Caco-2 (cell line): ENCODE results near the gene CAB39L. TPM values are rescaled to one million over a fixed set of nuclear protein-coding genes. Genes with fewer than 3 reads are reported as not detected.

Source experiments
- BruUV-seq: library from RNA; stranded (reverse); fragments of 400-500 nt; replicated peaks from 2 replicates; lab custom pipeline; 2021; lab: Mats Ljungman, UMichigan
- CTCF ChIA-PET: fragments of 300-600 bp; sonication (Branson Sonifier 250); formaldehyde crosslinking; loops from one replicate; lab custom pipeline; 2022; ENCODE audit warnings: antibody characterized with exemption; lab: Charles Lee
- POLR2A ChIA-PET: fragments of 300-600 bp; sonication (Branson Sonifier 250); formaldehyde crosslinking; loops from one replicate; lab custom pipeline; 2022; ENCODE audit warnings: antibody characterized with exemption; lab: Charles Lee
- DNase-seq, 2 experiments: peaks; one replicate each; pipeline versions ENCODE4 v3.0.0 to v3.0.0-alpha.2; 2020 to 2022
- H3K27me3 ChIP-seq: replicated peaks from 2 replicates; pipeline ENCODE4 v1.6.0; 2011; ENCODE audit warnings: low read length; ENCODE audit not compliant: control insufficient read depth, insufficient read depth
- H3K36me3 ChIP-seq: 2 replicates; pipeline ENCODE4 v1.5.1; 2011; ENCODE audit warnings: low read length; ENCODE audit not compliant: control insufficient read depth, insufficient read depth
- H3K4me1 ChIP-seq: fragments of 250-450 bp; sonication (Bioruptor Pico); 2 replicates; pipeline ENCODE4 v1.5.1; 2020; ENCODE audit warnings: mild to moderate bottlenecking
- H3K4me3 ChIP-seq: 2 replicates; pipeline ENCODE4 v1.5.1; 2011; ENCODE audit warnings: low read depth, mild to moderate bottlenecking, control low read depth, low read length
- H3K9me3 ChIP-seq: fragments of 250-450 bp; sonication (Bioruptor Pico); 2 replicates; pipeline ENCODE4 v1.5.1; 2020; ENCODE audit warnings: mild to moderate bottlenecking, moderate library complexity
- H3K27ac Mint-ChIP-seq: one replicate; pipeline ENCODE4 v1.8.0; 2022; ENCODE audit warnings: mixed read lengths; ENCODE audit not compliant: unreplicated experiment
- H3K27me3 Mint-ChIP-seq: one replicate; pipeline ENCODE4 v1.8.0; 2022; ENCODE audit warnings: mixed read lengths; ENCODE audit not compliant: insufficient read depth, unreplicated experiment
- H3K36me3 Mint-ChIP-seq: one replicate; pipeline ENCODE4 v1.8.0; 2022; ENCODE audit warnings: mild to moderate bottlenecking, mixed read lengths; ENCODE audit not compliant: insufficient read depth, unreplicated experiment
- H3K4me1 Mint-ChIP-seq: one replicate; pipeline ENCODE4 v1.8.0; 2022; ENCODE audit warnings: low read depth, mixed read lengths; ENCODE audit not compliant: unreplicated experiment
- H3K4me3 Mint-ChIP-seq: one replicate; pipeline ENCODE4 v1.8.0; 2022; ENCODE audit warnings: mild to moderate bottlenecking, moderate library complexity, mixed read lengths; ENCODE audit not compliant: unreplicated experiment
- H3K9me3 Mint-ChIP-seq: one replicate; pipeline ENCODE4 v1.8.0; 2022; ENCODE audit warnings: mixed read lengths; ENCODE audit not compliant: unreplicated experiment
- CTCF ChIP-seq, 2 experiments: fragments of 200-600 bp in 1 of 2; IDR thresholded peaks; 1 replicate in 1 of 2; 2 replicates in 1 of 2; pipeline versions ENCODE4 v1.5.1 to v1.8.0; 2011 to 2022; ENCODE audit warnings: antibody characterized with exemption in 1 of 2, control low read depth in 1 of 2, inconsistent platforms in 1 of 2, low read depth in 1 of 2, low read length in 1 of 2, mild to moderate bottlenecking in 1 of 2, moderate library complexity in 1 of 2; ENCODE audit not compliant: insufficient read depth in 1 of 2, severe bottlenecking in 1 of 2, unreplicated experiment in 1 of 2
- intact Hi-C: fragments of 100-400 bp; cut with micrococcal nuclease; formaldehyde crosslinking; loops from one replicate; pipeline ENCODE4 v1.10.0; 2022; ENCODE audit not compliant: unreplicated experiment
- total RNA-seq: library from RNA; stranded (reverse); gene quantifications from 2 replicates; pipeline ENCODE4 v1.2.3, GENCODE V29; 2022

CAB39L gene
- total RNA-seq, 1 experiment from 2014 or later = 40.6 TPM

- H3K36me3 ChIP-seq = no peaks in the 10 kb centered on the region
- ChIA-PET POLR2A (no interaction called here), CTCF (interaction anchor here (0.5 to 0.8 kb wide), 3 partner anchors 136 to 344 kb away, joined by 3 to 6 read pairs (median 4); no protein-coding TSS in a partner anchor)
- no TSS peak for BruUV-seq
- no peak for DNase-seq
- no peaks in the 10 kb centered on the region for H3K9me3 Mint-ChIP-seq
- intact Hi-C loops = loop anchor here (2.0 to 10.0 kb wide), 3 partner anchors 73 to 545 kb away; no protein-coding TSS in a partner anchor
- no peak for TF ChIP-seq CTCF (IDR thresholded peaks at IDR 0.05; ENCODE audit: insufficient read depth in 1 of 2, low read depth in 1 of 2, low read length in 1 of 2, severe bottlenecking in 1 of 2, unreplicated experiment in 1 of 2)
- H3K36me3 Mint-ChIP-seq = peaks cover 6% of the 10 kb centered on the region
- no peaks in the 10 kb centered on the region for H3K27me3 ChIP-seq
- no peaks in the 10 kb centered on the region for H3K9me3 ChIP-seq
- no peak overlapping the region for H3K4me3 ChIP-seq
- H3K4me3 Mint-ChIP-seq = no peak overlapping the region
- no peak overlapping the region for H3K27ac Mint-ChIP-seq
- peaks cover 28% of the 10 kb centered on the region for H3K4me1 ChIP-seq
- peaks cover 33% of the 10 kb centered on the region for H3K4me1 Mint-ChIP-seq
- H3K27me3 Mint-ChIP-seq = no peaks in the 10 kb centered on the region
Observed at GRCh38 chr13:49300276-49300675, 143.6 kb downstream of the CAB39L start.

- Mint-ChIP-seq H3K4me3 (no peak overlapping the region), H3K4me1 (peaks cover 33% of the 10 kb centered on the region), H3K27me3 (no peaks in the 10 kb centered on the region), H3K27ac (no peak overlapping the region), H3K9me3 (no peaks in the 10 kb centered on the region), H3K36me3 (peaks cover 6% of the 10 kb centered on the region)
- no TSS peak for BruUV-seq
- ChIA-PET CTCF (no interaction called here), POLR2A (no interaction called here)
- no peaks in the 10 kb centered on the region for H3K9me3 ChIP-seq
- H3K27me3 ChIP-seq = no peaks in the 10 kb centered on the region
- peaks cover 28% of the 10 kb centered on the region for H3K4me1 ChIP-seq
- DNase-seq = no peak
- no peak for TF ChIP-seq CTCF (IDR thresholded peaks at IDR 0.05; ENCODE audit: insufficient read depth in 1 of 2, low read depth in 1 of 2, low read length in 1 of 2, severe bottlenecking in 1 of 2, unreplicated experiment in 1 of 2)
- no peak overlapping the region for H3K4me3 ChIP-seq
- intact Hi-C loops = no loop called here
- H3K36me3 ChIP-seq = no peaks in the 10 kb centered on the region
Observed at GRCh38 chr13:49298903-49299605, 144.8 kb downstream of the CAB39L start.

- no peak overlapping the region for H3K4me3 ChIP-seq
- Mint-ChIP-seq H3K9me3 (no peaks in the 10 kb centered on the region), H3K4me1 (peaks cover 33% of the 10 kb centered on the region), H3K36me3 (peaks cover 5% of the 10 kb centered on the region), H3K4me3 (no peak overlapping the region), H3K27ac (no peak overlapping the region), H3K27me3 (no peaks in the 10 kb centered on the region)
- H3K36me3 ChIP-seq = no peaks in the 10 kb centered on the region
- ChIA-PET CTCF (no interaction called here), POLR2A (no interaction called here)
- TF ChIP-seq CTCF (IDR thresholded peaks at IDR 0.05; ENCODE audit: insufficient read depth in 1 of 2, low read depth in 1 of 2, low read length in 1 of 2, severe bottlenecking in 1 of 2, unreplicated experiment in 1 of 2) = no peak
- DNase-seq = no peak
- no TSS peak for BruUV-seq
- H3K9me3 ChIP-seq = no peaks in the 10 kb centered on the region
- intact Hi-C loops = no loop called here
- no peaks in the 10 kb centered on the region for H3K27me3 ChIP-seq
- peaks cover 28% of the 10 kb centered on the region for H3K4me1 ChIP-seq
Observed at GRCh38 chr13:49298416-49298815, 145.4 kb downstream of the CAB39L start.
